ENCODE results near the gene C1orf226.
"Not testable (repeated sequence)": the region's sequence is repeated elsewhere in the genome, so short reads cannot be mapped to it uniquely, and the experiment has no call there.

C1orf226 gene, protein sequence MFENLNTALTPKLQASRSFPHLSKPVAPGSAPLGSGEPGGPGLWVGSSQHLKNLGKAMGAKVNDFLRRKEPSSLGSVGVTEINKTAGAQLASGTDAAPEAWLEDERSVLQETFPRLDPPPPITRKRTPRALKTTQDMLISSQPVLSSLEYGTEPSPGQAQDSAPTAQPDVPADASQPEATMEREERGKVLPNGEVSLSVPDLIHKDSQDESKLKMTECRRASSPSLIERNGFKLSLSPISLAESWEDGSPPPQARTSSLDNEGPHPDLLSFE

GRCh38 chr1:162381383-162381782 lies at the start of gene C1orf226:
TSS of gene C1orf226 (plus strand) at chr1:162381728. CDS start at chr1:162381902, 174 bp downstream.
- no peak for DNase-seq (ENCODE audit: low read depth)

DNA sequence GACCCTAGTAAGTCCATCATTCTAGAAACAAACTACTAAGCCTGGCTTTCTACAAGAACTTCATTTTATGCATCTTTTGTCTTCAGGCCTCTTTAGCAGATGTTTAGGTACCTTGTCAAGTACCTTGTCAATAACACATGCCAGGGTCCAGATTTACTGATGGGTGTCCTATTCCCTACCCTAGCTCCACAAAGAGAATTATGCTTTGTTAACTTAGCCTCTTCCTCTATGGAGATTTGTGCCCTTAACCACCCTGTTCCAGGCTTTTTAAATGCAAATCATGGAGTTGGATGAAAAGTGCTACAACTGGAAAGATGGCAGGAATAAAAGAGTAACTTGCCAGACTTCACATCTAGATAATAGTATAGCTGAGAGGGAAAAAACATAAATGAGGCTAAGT lies 47.5 kb upstream of the C1orf226 start:
- DNase-seq (ENCODE audit: low read depth), result no peak

DNA sequence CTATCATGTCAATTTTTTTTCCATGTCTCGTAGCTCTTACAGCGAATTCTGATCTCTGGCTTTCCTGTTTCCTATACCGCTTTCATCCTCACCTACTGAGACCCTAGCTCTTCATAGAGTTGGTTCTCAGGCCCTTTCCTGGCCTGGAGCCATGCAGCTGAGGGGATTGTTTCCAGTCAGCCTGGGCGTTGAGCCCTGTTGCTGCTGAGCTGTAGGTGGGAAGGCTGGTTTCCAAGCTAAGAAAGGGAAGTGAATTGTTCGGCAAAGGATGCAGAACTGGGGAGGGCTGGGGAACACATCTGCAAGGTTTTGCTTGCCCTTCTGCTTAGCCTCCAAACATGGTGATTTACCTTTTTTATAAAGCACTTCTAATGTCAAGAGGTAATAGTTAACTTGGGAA lies 46.4 kb upstream of the C1orf226 start:
- no peak for DNase-seq (ENCODE audit: low read depth)

DNA sequence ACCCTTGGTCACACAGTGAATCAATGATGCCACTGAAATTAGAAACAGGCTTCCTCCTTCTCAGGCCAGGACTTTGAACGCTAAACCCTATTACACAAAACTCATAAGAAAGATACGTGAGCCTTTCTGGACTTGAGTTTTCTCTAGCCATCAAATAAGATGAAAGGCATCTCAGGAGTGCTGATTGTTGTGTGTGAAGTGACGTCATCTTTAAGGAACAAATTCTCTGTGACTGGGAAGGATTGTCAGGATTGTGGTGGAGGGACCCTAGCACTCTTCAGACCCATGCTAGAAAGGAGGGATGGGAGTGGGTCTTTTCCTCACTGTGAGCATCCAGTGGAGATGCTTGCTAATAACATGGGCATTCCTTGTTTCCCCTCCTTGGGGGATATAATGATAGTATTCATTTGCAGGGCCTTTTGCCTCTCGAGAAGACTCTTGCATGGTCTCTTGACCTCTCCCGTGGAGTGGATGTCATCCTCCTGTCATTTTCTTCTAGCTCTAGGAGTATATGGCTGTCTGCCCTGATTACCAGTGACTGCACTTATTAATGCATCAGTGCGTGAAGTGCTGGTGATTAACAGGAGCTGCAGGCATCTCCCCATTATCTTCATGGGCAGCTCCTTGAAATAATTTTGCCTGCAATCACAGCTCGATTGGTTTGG lies 44.8 kb upstream of the C1orf226 start:
- no peak for DNase-seq (ENCODE audit: low read depth)

- DNase-seq (ENCODE audit: low read depth), result no peak
Measured at GRCh38 chr1:162342452-162342983, 39.0 kb upstream of the C1orf226 start.

DNA sequence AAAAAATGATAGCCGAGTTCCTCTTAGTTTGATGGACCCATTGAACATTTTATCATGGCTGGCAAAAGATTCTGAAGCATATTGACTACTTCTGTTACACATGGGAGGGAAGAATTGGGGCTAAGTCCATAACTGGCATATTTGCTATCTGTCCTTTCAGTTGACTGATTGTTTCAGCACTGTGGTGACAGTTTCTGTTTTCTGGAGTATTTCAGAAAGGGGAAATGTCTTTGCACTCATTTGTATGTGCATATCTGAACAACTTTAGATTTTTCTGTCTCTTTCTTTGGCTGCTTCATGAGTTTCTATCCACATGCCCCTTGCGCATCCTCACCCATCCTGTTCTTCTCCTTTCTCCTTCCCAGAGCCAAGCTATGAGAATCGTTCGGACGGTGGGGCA lies 38.1 kb upstream of the C1orf226 start:
- no peak for DNase-seq (ENCODE audit: low read depth)

DNA sequence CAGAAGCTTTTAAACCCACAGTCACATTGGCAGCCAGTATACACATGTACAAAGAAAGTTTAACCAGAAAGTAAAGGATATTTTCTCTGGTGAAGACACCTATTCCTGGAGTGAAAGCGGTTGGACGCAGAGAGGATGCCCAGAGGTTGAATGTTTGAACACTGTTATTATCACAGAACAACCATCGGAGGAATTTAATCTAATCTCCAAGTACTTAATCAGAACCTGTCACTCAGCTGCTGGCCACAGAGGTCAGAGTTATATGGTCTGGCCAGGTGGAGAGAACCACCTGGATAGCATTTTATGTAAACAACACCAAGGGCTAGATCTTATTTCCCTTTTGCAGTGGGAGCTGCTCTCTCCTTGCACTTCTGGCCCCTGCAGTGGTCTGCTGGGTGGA lies 34.2 kb upstream of the C1orf226 start:
- DNase-seq (ENCODE audit: low read depth), result no peak

- no peak for DNase-seq (ENCODE audit: low read depth)
Measured at GRCh38 chr1:162349635-162350330, 31.7 kb upstream of the C1orf226 start.

DNA sequence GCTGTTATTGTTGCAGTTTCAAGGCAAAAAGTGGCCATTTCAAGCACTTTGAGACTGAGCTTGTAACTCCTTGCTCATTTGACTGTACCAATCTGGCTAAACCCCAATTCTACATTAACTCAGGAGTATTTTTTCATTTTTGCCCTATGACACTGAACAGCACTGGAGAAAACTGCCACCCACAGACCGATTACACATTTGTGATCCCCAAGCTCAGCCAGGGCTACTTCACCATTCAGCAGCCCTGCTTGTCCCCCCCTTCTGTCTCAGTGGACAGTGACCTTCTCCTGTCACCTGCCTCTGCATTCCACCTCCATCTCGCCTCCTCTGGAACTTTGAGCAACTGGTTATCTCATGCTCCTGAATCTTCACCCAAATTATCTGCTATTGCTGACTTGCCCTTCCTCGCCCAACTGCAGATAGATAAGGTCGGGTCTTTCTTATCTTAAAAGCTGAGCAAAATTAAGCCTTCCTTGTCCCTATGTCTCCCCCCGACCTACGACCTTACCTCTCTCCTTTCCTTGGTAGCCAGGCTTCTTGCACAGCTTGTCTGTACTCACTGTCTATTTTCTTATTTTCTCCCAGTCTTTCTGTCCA lies 30.2 kb upstream of the C1orf226 start:
- DNase-seq (ENCODE audit: low read depth), result no peak

- DNase-seq (ENCODE audit: low read depth), result not testable (repeated sequence)
Measured at GRCh38 chr1:162351874-162352273, 29.7 kb upstream of the C1orf226 start.

GRCh38 chr1:162353078-162353477 lies 28.4 kb upstream of the C1orf226 start:
- DNase-seq (ENCODE audit: low read depth), result no peak

DNA sequence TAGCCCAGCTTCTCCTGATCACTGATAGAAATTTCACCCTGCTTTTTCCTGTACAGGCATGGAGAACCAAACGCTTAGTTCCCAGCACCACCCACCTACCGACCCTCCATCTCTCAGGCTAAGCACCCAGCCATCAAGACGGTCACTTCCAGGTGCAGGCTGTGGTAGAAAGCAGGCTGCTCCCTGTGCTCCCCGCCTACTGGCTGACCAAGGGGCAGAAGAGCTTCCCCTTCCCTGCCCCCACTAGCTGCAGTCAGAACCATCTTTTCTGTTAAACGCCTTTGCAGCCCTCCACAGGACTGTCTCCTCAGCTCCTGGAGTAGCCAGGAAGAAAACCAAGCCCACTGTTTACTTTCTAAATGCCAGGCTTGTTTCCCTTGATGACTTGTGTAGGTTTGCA lies 27.8 kb upstream of the C1orf226 start:
- no peak for DNase-seq (ENCODE audit: low read depth)

DNA sequence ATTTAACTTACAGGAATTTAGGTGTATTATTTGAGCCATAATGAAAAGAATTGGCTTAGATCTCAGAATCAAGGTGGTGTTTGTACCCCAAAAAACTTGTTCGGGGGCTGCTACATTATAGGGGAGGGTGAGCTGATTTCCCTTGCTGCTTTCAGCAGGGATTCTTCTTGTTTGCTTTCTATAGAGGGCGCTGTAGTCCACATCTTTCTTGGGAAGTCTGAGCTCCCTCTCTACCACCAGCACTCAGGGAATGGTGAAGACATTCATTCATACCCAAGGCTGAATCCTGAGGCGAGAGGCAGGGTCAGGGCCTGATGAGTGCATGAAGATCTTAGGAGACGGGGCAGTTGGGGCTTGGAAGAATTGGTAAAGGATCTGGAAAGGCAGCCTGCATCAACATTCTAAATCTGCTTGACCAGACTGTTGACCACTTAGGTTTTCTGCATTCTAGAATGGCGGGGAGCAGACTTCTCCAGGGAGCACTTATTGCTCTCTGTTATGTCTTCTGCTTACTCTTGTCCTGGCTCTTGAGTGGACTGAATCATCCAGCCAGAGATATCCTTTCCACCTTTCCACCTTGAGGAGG lies 23.8 kb upstream of the C1orf226 start:
- no peak for DNase-seq (ENCODE audit: low read depth)

GRCh38 chr1:162358928-162359327 lies 22.6 kb upstream of the C1orf226 start:
- DNase-seq (ENCODE audit: low read depth), result no peak

GRCh38 chr1:162359523-162360236 lies 21.8 kb upstream of the C1orf226 start:
- no peak for DNase-seq (ENCODE audit: low read depth)

- DNase-seq (ENCODE audit: low read depth), result no peak
Measured at GRCh38 chr1:162360237-162360873, 21.2 kb upstream of the C1orf226 start.

GRCh38 chr1:162360874-162361260 lies 20.7 kb upstream of the C1orf226 start:
- DNase-seq (ENCODE audit: low read depth), result no peak

DNA sequence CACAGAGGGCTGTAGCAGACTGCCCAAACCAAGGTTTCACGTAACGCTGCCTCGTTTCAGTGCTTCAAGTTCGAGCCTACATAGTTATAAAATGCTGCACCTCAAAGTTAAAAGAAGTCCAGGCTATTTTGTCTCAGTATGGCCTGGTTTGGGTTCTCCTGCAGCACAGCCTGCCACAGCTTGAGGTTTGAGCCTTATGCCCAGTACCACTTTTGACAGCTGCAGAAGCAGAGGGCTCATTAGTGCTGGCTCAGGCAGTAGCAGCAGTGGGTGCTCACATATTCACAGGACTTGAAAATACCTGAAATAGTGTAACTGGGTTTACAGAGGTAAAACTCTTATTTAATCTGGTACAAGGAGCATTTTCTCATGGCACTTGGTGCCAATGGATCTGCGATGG lies 20.2 kb upstream of the C1orf226 start:
- DNase-seq (ENCODE audit: low read depth), result no peak

DNA sequence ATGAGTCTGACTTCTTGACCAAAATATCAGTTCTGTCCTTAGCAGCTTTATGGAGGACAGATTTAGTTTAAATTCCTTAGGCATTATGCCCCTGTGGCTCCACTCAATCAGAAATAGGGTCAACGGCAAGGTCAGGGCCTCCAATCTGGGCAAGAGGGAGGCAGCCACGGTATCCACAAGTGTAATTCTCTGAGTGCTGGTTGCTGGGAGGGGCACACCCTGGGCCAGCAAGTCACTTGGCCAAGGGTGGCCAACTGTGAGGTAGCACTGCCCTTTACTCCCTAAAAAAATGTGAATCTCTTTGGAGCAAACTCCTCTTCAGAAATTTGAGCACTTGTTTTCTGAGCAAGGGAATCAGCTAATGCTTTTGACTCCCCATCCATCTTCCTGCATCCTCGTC lies 17.7 kb upstream of the C1orf226 start:
- DNase-seq (ENCODE audit: low read depth), result no peak

- DNase-seq (ENCODE audit: low read depth), result no peak
Measured at GRCh38 chr1:162364498-162364897, 17.0 kb upstream of the C1orf226 start.

Measured in activated T-helper 9 cell treated with anti-CD3 and anti-CD28 coated beads, Interleukin-2, amount 50 U/mL, for 16 hours (primary cell).